Common myeloid progenitor, CD34-positive (primary cell): Measurements from ENCODE around the gene SSH2.
"Not testable (repeated sequence)": the region's sequence is repeated elsewhere in the genome, so short reads cannot be mapped to it uniquely, and the experiment has no call there.

Experiments
- CTCF ChIA-PET: fragments of 350-600 bp; sonication (Branson Sonifier 250); formaldehyde crosslinking; loops from one replicate; lab custom pipeline; 2021; ENCODE audit warnings: antibody characterized with exemption; lab: Charles Lee
- POLR2A ChIA-PET: fragments of 350-600 bp; sonication (Branson Sonifier 250); formaldehyde crosslinking; loops from one replicate; lab custom pipeline; 2021; ENCODE audit warnings: antibody characterized with exemption; lab: Charles Lee
- DNase-seq, 3 donors: peaks; one replicate each; pipeline versions ENCODE4 v3.0.0 to v3.0.0-alpha.2; 2013
- H3K27ac ChIP-seq, 2 experiments: 1 replicate in 1 of 2; 2 replicates in 1 of 2; pipeline ENCODE4 v1.7.0; 2013; ENCODE audit warnings: inconsistent platforms in 2 of 2, low read length in 2 of 2, mild to moderate bottlenecking in 2 of 2, low read depth in 1 of 2, moderate library complexity in 1 of 2; ENCODE audit not compliant: severe bottlenecking in 2 of 2, insufficient read depth in 1 of 2, poor library complexity in 1 of 2
- H3K27me3 ChIP-seq, 5 experiments: replicated peaks in 2 of 5; 1 replicate in 3 of 5; 2 replicates in 2 of 5; pipeline versions ENCODE4 v1.6.1 to v1.7.0; 2013; ENCODE audit warnings: low read length in 4 of 5, mild to moderate bottlenecking in 2 of 5, moderate library complexity in 2 of 5, inconsistent platforms in 1 of 5; ENCODE audit not compliant: insufficient read depth in 5 of 5, control insufficient read depth in 4 of 5
- H3K36me3 ChIP-seq, 4 experiments: 1 replicate in 2 of 4; 2 replicates in 2 of 4; pipeline versions ENCODE4 v1.6.1 to v1.7.0; 2013; ENCODE audit warnings: low read length in 3 of 4, control low read depth in 1 of 4, mild to moderate bottlenecking in 1 of 4; ENCODE audit not compliant: control insufficient read depth in 4 of 4, insufficient read depth in 4 of 4
- H3K4me1 ChIP-seq, 4 experiments: 1 replicate in 3 of 4; 2 replicates in 1 of 4; pipeline versions ENCODE4 v1.6.1 to v1.7.1; 2013; ENCODE audit warnings: low read length in 3 of 4, mild to moderate bottlenecking in 3 of 4, control low read depth in 1 of 4, inconsistent platforms in 1 of 4, moderate library complexity in 1 of 4; ENCODE audit not compliant: control insufficient read depth in 4 of 4, insufficient read depth in 4 of 4; ENCODE audit errors: control extremely low read depth in 1 of 4
- H3K4me3 ChIP-seq, 7 experiments: 1 replicate in 4 of 7; 2 replicates in 3 of 7; pipeline versions ENCODE4 v1.5.1 to v1.7.0; 2013; ENCODE audit warnings: mild to moderate bottlenecking in 7 of 7, low read length in 6 of 7, moderate library complexity in 6 of 7, inconsistent platforms in 2 of 7, low read depth in 2 of 7, control low read depth in 1 of 7; ENCODE audit not compliant: insufficient read depth in 4 of 7, control insufficient read depth in 1 of 7; ENCODE audit errors: extremely low read depth in 1 of 7
- H3K9me3 ChIP-seq, 5 experiments: 1 replicate in 4 of 5; 2 replicates in 1 of 5; pipeline versions ENCODE4 v1.6.1 to v1.7.1; 2013; ENCODE audit warnings: low read length in 4 of 5, mild to moderate bottlenecking in 2 of 5, inconsistent platforms in 1 of 5, low read depth in 1 of 5, moderate library complexity in 1 of 5; ENCODE audit not compliant: control insufficient read depth in 4 of 5, insufficient read depth in 2 of 5; ENCODE audit errors: control extremely low read depth in 1 of 5
- WGBS: methylation state at CpG from one replicate; pipeline ENCODE4 v1.1.5; 2013; ENCODE audit not compliant: insufficient coverage; 5-methylcytosine and 5-hydroxymethylcytosine counted together

SSH2 gene

GRCh38 chr17:29726715-29727252 is 203.2 kb downstream of the SSH2 start:
- WGBS = 0% methylated on average over 1 of the region's 2 CpGs
- Histone ChIP-seq H3K4me1 (peaks cover 34 to 57% (median 43%) of the 10 kb centered on the region in 4 experiments), H3K36me3 (peaks cover 0 to 4% (median 0%) of the 10 kb centered on the region in 4 experiments), H3K9me3 (peaks cover 0 to 2% (median 0%) of the 10 kb centered on the region in 5 experiments), H3K27ac (peak overlapping the region; percentile 81 to 84), H3K27me3 (no peaks in the 10 kb centered on the region), H3K4me3 (peak overlapping the region in 4 of 7 experiments; percentile 3 to 32 (median 21))
- DNase-seq = peak; percentile 78 to 93 (median 84)
- POLR2A ChIA-PET = no interaction called here
- CTCF ChIA-PET = interaction anchor here (0.7 to 2.1 kb wide), 4 partner anchors 8 to 109 kb away, joined by 3 to 6 read pairs (median 3); no protein-coding TSS in a partner anchor

DNA sequence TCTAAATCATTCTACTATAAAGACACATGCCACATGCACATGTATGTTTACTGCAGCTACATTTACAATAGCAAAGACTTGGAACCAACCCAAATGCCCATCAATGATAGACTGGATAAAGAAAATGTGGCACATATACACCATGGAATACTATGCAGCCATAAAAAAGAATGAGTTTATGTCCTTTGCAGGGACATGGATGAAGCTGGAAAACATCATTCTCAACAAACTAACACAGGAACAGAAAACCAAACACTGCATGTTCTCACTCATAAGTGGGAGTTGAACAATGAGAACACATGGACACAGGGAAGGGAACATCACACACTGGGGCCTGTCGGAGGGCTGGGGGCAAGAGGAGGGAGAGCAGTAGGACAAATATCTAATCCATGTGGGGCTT is 204.6 kb downstream of the SSH2 start:
- Histone ChIP-seq H3K4me1 (peaks cover 46 to 70% (median 57%) of the 10 kb centered on the region in 4 experiments), H3K27ac (peak overlapping the region in 1 of 2 experiments; percentile 84)
- H3K4me3 ChIP-seq, H3K36me3 ChIP-seq, H3K27me3 ChIP-seq, H3K9me3 ChIP-seq, DNase-seq: not testable (repeated sequence)
- POLR2A ChIA-PET = interaction anchor here (0.6 kb wide), 1 partner anchor 18 kb away, joined by 3 read pairs; no protein-coding TSS in a partner anchor
- CTCF ChIA-PET = interaction anchor here (1.1 kb wide), 1 partner anchor 26 kb away, joined by 3 read pairs; no protein-coding TSS in a partner anchor
- WGBS = 89% methylated on average over 1 of the region's 1 CpG

DNA sequence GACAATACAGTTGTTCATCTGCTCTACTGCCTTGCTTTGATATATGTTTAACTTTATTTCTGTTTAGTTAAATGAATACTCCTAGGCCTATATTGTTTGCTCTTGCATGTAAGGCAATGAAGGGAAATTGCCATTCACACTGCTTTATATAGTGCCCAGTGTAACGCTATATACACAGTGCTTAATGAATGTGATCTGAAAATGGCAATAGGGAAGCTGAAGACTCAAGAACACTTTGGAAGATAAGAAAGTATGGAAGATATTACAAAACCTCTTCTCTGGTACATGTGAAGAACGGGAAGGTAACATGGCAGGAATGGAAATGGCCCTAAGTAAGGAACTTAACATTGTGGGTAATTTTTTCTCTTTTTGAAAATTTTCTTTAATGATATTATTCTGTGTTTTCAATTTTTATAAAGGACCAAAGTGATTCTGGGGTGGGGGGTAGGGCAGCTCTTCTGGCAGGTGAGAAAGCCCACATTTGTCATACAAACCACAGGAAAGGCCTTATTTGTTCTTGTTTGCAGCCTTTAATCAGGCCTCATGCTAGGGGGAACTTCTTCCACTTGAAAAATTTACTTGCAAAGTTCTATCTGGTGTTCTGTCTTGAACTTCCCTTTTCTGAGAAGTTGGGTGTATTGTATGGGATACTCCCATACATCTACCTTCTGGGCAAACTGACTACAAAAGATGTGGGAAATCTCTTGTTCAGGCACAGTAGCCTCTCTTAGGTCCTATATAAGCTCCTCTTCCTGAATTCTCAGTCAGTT is 206.6 kb downstream of the SSH2 start:
- 100% methylated on average over 1 of the region's 2 CpGs for whole genome bisulfite sequencing
- peak; percentile 36 to 82 (median 70) for DNase-seq
- Histone ChIP-seq H3K4me1 (peaks cover 50 to 82% (median 65%) of the 10 kb centered on the region in 4 experiments), H3K27ac (peak overlapping the region; percentile 4 to 82), H3K4me3 (peak overlapping the region in 3 of 7 experiments; percentile 5 to 68 (median 37)), H3K36me3 (peaks cover 0 to 4% (median 0%) of the 10 kb centered on the region in 4 experiments), H3K9me3 (no peaks in the 10 kb centered on the region), H3K27me3 (no peaks in the 10 kb centered on the region)
- CTCF ChIA-PET = interaction anchor here (0.9 to 3.4 kb wide), 15 partner anchors 11 to 106 kb away, joined by 3 to 14 read pairs (median 5); no protein-coding TSS in a partner anchor
- POLR2A ChIA-PET = interaction anchor here (0.6 to 1.8 kb wide), 5 partner anchors 17 to 49 kb away, joined by 3 to 6 read pairs (median 3); no protein-coding TSS in a partner anchor

DNA sequence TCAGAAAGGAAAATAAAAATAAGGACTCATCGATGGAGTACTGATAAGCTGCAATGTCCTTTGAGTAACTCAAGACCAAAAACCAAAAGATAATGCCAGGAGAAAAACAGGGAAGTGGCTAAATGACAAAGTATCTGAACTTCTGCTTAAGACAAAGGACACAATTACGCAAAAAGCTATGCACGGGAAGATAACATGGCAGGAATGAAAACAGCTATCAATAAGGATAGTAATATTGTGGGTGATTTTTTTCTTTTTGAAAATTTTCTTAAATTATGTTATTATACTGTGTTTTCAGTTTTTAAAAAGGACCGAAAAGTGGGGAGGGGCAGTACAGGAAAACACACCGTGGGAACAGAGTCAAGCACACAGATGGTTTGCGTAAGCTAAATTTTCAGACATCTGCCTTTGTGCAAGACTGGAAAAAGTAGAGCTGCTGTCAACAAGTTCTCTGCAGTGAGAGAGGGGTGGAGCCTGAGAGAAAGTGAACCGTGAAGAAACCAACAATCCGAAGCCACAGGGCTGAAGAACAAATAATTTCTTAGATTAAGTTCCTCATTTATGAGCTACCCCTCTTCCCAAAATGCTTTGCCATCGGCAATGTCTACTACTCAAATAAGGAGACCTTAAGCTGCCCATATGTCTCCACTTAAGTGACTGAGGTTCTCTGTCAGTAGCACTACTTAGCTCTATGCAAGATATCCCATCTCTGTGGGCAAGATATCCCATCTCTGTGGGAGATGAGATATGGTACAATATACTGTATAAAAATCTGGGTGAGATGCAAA is 207.4 kb downstream of the SSH2 start:
- no peaks in the 10 kb centered on the region for H3K27me3 ChIP-seq
- H3K4me1 ChIP-seq = peaks cover 49 to 80% (median 63%) of the 10 kb centered on the region in 4 experiments
- H3K36me3 ChIP-seq = peaks cover 0 to 8% (median 0%) of the 10 kb centered on the region in 4 experiments
- H3K9me3 ChIP-seq = no peaks in the 10 kb centered on the region
- peak; percentile 87 to 98 (median 96) for DNase-seq
- ChIA-PET CTCF (interaction anchor here (0.9 to 3.4 kb wide), 17 partner anchors 10 to 105 kb away, joined by 3 to 14 read pairs (median 4); no protein-coding TSS in a partner anchor), POLR2A (interaction anchor here (0.6 to 1.8 kb wide), 4 partner anchors 16 to 50 kb away, joined by 3 to 6 read pairs (median 4); no protein-coding TSS in a partner anchor)
- WGBS = 2% methylated on average over 5 of the region's 9 CpGs
- peak overlapping the region in 5 of 7 experiments; percentile 5 to 68 (median 37) for H3K4me3 ChIP-seq
- peak overlapping the region; percentile 60 to 82 for H3K27ac ChIP-seq

DNA sequence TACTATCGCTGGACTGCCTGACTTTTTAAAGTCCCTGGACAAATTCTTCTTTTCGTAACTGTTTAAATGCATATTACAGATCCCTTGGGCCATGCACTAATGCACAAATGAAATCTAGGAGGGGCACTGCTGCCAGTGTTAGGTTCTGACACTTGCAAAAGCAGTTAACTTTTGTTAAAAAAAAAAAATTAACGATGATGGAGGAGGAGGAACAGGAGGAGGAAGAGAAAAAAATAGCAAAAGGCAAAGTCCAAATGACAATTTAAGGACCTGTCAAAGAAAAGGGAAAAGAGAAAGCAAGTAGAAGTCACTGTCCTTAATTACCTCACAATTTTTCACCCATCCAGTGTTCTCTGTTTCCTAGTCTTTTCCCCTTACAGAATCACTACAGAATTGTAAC is 209.5 kb downstream of the SSH2 start:
- 89% methylated on average over 2 of the region's 3 CpGs for WGBS
- Histone ChIP-seq H3K36me3 (peaks cover 0 to 15% (median 0%) of the 10 kb centered on the region in 4 experiments), H3K4me1 (peaks cover 31 to 71% (median 48%) of the 10 kb centered on the region in 4 experiments), H3K9me3 (no peaks in the 10 kb centered on the region), H3K4me3 (peak overlapping the region in 3 of 7 experiments; percentile 0 to 31 (median 30)), H3K27ac (peak overlapping the region; percentile 26 to 82), H3K27me3 (no peaks in the 10 kb centered on the region)
- CTCF ChIA-PET = interaction anchor here (1.1 to 3.4 kb wide), 4 partner anchors 8 to 81 kb away, joined by 3 to 14 read pairs (median 6); no protein-coding TSS in a partner anchor
- POLR2A ChIA-PET = interaction anchor here (0.6 kb wide), 1 partner anchor 297 kb away, joined by 3 read pairs; no protein-coding TSS in a partner anchor
- no peak for DNase-seq

DNA sequence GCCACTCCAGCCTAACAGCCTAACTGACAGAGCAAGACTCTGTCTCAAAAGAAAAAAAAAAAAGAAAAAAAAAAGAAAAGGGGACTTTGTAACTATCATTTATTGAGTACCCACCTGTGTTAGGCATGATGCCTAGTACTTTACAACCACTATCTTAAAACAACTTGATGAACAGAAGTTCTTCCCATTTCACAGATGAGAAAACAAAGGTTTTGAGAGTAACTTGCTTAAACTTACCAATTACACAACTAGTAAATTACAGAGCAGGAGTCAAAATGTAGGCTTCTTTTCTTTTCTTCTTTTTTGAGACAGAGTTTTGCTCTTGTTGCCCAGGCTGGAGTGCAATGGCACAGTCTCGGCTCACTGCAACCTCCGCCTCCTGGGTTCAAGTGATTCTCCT is 210.6 kb downstream of the SSH2 start:
- whole genome bisulfite sequencing = no CpG with 5 or more reads among the region's 2 CpGs
- DNase-seq = no peak
- no peak overlapping the region for H3K27ac ChIP-seq
- ChIA-PET POLR2A (no interaction called here), CTCF (interaction anchor here (1.1 kb wide), 1 partner anchor 10 kb away, joined by 5 read pairs; no protein-coding TSS in a partner anchor)
- peaks cover 0 to 16% (median 0%) of the 10 kb centered on the region in 4 experiments for H3K36me3 ChIP-seq
- H3K9me3 ChIP-seq = no peaks in the 10 kb centered on the region
- no peaks in the 10 kb centered on the region for H3K27me3 ChIP-seq
- no peak overlapping the region for H3K4me3 ChIP-seq
- peaks cover 31 to 68% (median 43%) of the 10 kb centered on the region in 4 experiments for H3K4me1 ChIP-seq
